OCI-LY7 (cell line): ENCODE data around the gene NSUN7. TPM values are rescaled to one million over a fixed set of nuclear protein-coding genes. Genes with fewer than 3 reads are reported as not detected.

ENCODE experiments used
- BruUV-seq: library from RNA; stranded (reverse); fragments of 400-500 nt; replicated peaks from 2 replicates; lab custom pipeline; 2021; lab: Mats Ljungman, UMichigan
- CTCF ChIA-PET: fragments of 300-600 bp; sonication (Branson Sonifier 250); formaldehyde crosslinking; loops from one replicate; lab custom pipeline; 2022; ENCODE audit warnings: antibody characterized with exemption; ENCODE audit not compliant: unreplicated experiment; lab: Charles Lee
- POLR2A ChIA-PET: fragments of 300-600 bp; sonication (Branson Sonifier 250); formaldehyde crosslinking; loops from one replicate; lab custom pipeline; 2022; ENCODE audit warnings: antibody characterized with exemption; lab: Charles Lee
- DNase-seq: peaks from one replicate; pipeline ENCODE4 v3.0.0-alpha.2; 2015; ENCODE audit warnings: low spot score
- H2AFZ ChIP-seq: fragments of 200-600 bp; sonication (generic), shearing (Covaris generic); 2 replicates; pipeline ENCODE4 v1.6.1; 2014; ENCODE audit warnings: mild to moderate bottlenecking, antibody characterized with exemption, low read length, moderate library complexity
- H3K27ac ChIP-seq: fragments of 200-600 bp; sonication (generic); 2 replicates; pipeline ENCODE4 v1.5.1; 2014; ENCODE audit warnings: mixed run types, low read depth, mild to moderate bottlenecking, moderate library complexity, low read length, inconsistent platforms; ENCODE audit not compliant: poor library complexity, severe bottlenecking
- H3K36me3 ChIP-seq: fragments of 200-600 bp; sonication (generic); 2 replicates; pipeline ENCODE4 v1.6.1; 2014; ENCODE audit warnings: mild to moderate bottlenecking, antibody characterized with exemption, low read length, moderate library complexity, mixed read lengths; ENCODE audit not compliant: insufficient read depth
- H3K4me1 ChIP-seq: fragments of 200-600 bp; sonication (generic); 2 replicates; pipeline ENCODE4 v1.5.1; 2014; ENCODE audit warnings: mild to moderate bottlenecking, low read length; ENCODE audit not compliant: insufficient read depth, poor library complexity, severe bottlenecking
- H3K4me2 ChIP-seq: fragments of 200-600 bp; sonication (generic); 2 replicates; pipeline ENCODE4 v1.6.1; 2014; ENCODE audit warnings: mild to moderate bottlenecking, low read length
- H3K4me3 ChIP-seq: fragments of 200-600 bp; sonication (generic); 2 replicates; pipeline ENCODE4 v1.5.1; 2014; ENCODE audit warnings: mild to moderate bottlenecking, low read depth, low read length; ENCODE audit not compliant: poor library complexity, severe bottlenecking
- H3K79me2 ChIP-seq: fragments of 200-600 bp; sonication (generic); 2 replicates; pipeline ENCODE4 v1.6.1; 2016; ENCODE audit warnings: low read depth, mild to moderate bottlenecking, low read length, moderate library complexity, mixed read lengths; ENCODE audit not compliant: insufficient read depth
- H3K9me2 ChIP-seq: fragments of 200-600 bp; sonication (generic); 2 replicates; pipeline ENCODE4 v1.6.1; 2016; ENCODE audit warnings: mild to moderate bottlenecking, low read length, mixed read lengths; ENCODE audit not compliant: insufficient read depth
- H3K9me3 ChIP-seq: fragments of 200-600 bp; sonication (generic); 2 replicates; pipeline ENCODE4 v1.6.1; 2014; ENCODE audit warnings: mild to moderate bottlenecking, mixed run types, low read length, mixed read lengths
- H4K20me1 ChIP-seq: fragments of 200-600 bp; sonication (generic); 2 replicates; pipeline ENCODE4 v1.6.1; 2014; ENCODE audit warnings: mild to moderate bottlenecking, antibody characterized with exemption, low read length, moderate library complexity, mixed read lengths; ENCODE audit not compliant: insufficient read depth
- EZH2phosphoT487 ChIP-seq: fragments of 200-600 bp; sonication (generic); IDR thresholded peaks from 2 replicates; pipeline ENCODE4 v1.6.1; 2018; ENCODE audit warnings: low read depth, borderline replicate concordance, mild to moderate bottlenecking, mixed run types, antibody characterized with exemption, low read length, moderate library complexity, mixed read lengths
- intact Hi-C: fragments of 100-400 bp; cut with micrococcal nuclease; formaldehyde crosslinking; loops from one replicate; pipeline ENCODE4 v1.10.0; 2022; ENCODE audit not compliant: unreplicated experiment
- total RNA-seq, 2 experiments: library from RNA; depleted of rRNA in 1 of 2; stranded (reverse); fragments of >200 nt in 1 of 2; shearing (Covaris generic) in 1 of 2; gene quantifications; 2 replicates each; pipeline ENCODE4 v1.2.3, GENCODE V29; 2014 to 2022
- TF ChIP-seq, protein P1 (sequence below): fragments of 200-600 bp; sonication (generic); conservative IDR thresholded peaks from 2 replicates; pipeline ENCODE4 v1.5.1; 2014; ENCODE audit warnings: mild to moderate bottlenecking, antibody characterized with exemption, low read length, moderate library complexity, mixed read lengths

NSUN7 gene
- total RNA-seq, 2 experiments from 2014 or later, result 0.13 TPM; not detected in 1

DNA sequence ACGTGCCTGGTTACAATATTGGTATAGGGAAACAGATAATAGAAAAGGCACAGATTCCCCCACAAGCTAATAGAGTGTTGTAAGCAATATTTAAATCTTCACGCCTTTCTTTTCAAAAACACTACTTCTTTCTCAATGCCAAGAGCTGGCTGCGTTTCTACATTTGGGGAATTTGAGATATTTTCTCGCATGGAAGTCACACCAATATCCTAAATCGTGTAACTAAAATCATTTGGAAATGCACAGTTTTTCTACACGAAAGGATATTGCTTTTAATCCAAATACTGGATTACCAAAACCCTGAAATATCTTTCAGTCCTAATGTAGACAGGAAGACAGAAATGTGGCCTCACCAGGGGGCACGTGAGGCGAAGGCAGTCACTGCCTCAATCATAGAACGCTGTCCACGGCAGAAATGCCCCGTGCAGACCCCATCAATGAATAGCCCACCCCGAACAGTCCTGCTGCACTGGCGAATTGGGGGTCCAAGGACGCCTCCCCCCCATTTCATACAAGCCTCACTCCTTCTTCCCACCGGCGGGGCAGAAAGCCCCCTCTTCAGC lies 106.6 kb downstream of the NSUN7 start:
- ChIA-PET CTCF (no interaction called here), POLR2A (interaction anchor here (0.6 to 1.0 kb wide), 2 partner anchors 16 to 27 kb away, joined by 3 read pairs; no protein-coding TSS in a partner anchor)
- H3K27ac ChIP-seq, result no peak overlapping the region
- H3K9me3 ChIP-seq, result no peaks in the 10 kb centered on the region
- no peaks in the 10 kb centered on the region for H3K79me2 ChIP-seq
- no TSS peak for BruUV-seq
- no peak for DNase-seq
- H2AFZ ChIP-seq, result peak overlapping the region; percentile 65; the same call in 1 of the 2 replicates
- no peak for TF ChIP-seq EZH2phosphoT487
- TF ChIP-seq, protein P1, sequence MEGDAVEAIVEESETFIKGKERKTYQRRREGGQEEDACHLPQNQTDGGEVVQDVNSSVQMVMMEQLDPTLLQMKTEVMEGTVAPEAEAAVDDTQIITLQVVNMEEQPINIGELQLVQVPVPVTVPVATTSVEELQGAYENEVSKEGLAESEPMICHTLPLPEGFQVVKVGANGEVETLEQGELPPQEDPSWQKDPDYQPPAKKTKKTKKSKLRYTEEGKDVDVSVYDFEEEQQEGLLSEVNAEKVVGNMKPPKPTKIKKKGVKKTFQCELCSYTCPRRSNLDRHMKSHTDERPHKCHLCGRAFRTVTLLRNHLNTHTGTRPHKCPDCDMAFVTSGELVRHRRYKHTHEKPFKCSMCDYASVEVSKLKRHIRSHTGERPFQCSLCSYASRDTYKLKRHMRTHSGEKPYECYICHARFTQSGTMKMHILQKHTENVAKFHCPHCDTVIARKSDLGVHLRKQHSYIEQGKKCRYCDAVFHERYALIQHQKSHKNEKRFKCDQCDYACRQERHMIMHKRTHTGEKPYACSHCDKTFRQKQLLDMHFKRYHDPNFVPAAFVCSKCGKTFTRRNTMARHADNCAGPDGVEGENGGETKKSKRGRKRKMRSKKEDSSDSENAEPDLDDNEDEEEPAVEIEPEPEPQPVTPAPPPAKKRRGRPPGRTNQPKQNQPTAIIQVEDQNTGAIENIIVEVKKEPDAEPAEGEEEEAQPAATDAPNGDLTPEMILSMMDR, result no peak
- intact Hi-C loops, result no loop called here
- H3K9me2 ChIP-seq, result no peaks in the 10 kb centered on the region
- H3K36me3 ChIP-seq, result no peaks in the 10 kb centered on the region
- H3K4me3 ChIP-seq, result peak overlapping the region; percentile 71
- no peaks in the 10 kb centered on the region for H4K20me1 ChIP-seq
- H3K4me1 ChIP-seq, result peaks cover 31% of the 10 kb centered on the region
- H3K4me2 ChIP-seq, result peak overlapping the region; percentile 76

GRCh38 chr4:40856840-40857362 lies 107.1 kb downstream of the NSUN7 start:
- Histone ChIP-seq H3K9me2 (no peaks in the 10 kb centered on the region), H3K4me3 (peak overlapping the region; percentile 71), H3K79me2 (no peaks in the 10 kb centered on the region), H3K4me2 (peak overlapping the region; percentile 76), H4K20me1 (no peaks in the 10 kb centered on the region), H2AFZ (peak overlapping the region; percentile 65; the same call in 1 of the 2 replicates), H3K9me3 (no peaks in the 10 kb centered on the region), H3K27ac (no peak overlapping the region), H3K4me1 (peaks cover 31% of the 10 kb centered on the region), H3K36me3 (no peaks in the 10 kb centered on the region)
- no TSS peak for BruUV-seq
- TF ChIP-seq, protein P1, result no peak
- TF ChIP-seq EZH2phosphoT487, result no peak
- intact Hi-C loops, result no loop called here
- ChIA-PET CTCF (no interaction called here), POLR2A (interaction anchor here (1.0 kb wide), 1 partner anchor 16 kb away, joined by 3 read pairs; no protein-coding TSS in a partner anchor)
- DNase-seq, result peak; percentile 79

DNA sequence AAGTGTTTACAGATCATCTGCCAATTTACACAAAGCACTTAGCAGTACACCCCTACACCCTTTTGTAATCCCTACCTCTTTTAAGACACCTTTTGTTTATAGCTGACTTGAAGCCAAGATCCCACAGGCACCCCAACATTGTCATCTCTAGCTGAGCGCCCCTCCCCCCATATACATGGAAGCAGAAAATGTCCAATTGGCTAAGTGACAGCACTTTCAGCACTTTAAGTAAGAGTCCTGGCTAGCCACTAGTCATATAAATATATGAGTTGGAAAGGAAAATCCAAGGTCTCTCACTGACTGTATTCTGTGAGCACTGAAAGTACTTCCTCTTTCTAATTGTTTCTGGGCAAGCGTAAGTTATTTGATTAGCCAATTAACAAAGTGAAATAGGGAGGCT lies 108.2 kb downstream of the NSUN7 start:
- peak overlapping the region; percentile 43 for H3K4me2 ChIP-seq
- ChIA-PET POLR2A (interaction anchor here (1.0 to 1.3 kb wide), 3 partner anchors 9 to 13 kb away, joined by 3 to 4 read pairs (median 3); no protein-coding TSS in a partner anchor), CTCF (no interaction called here)
- H3K9me3 ChIP-seq, result no peaks in the 10 kb centered on the region
- no TSS peak for BruUV-seq
- H3K27ac ChIP-seq, result no peak overlapping the region
- no peaks in the 10 kb centered on the region for H4K20me1 ChIP-seq
- intact Hi-C loops, result no loop called here
- H3K4me3 ChIP-seq, result no peak overlapping the region
- H3K79me2 ChIP-seq, result no peaks in the 10 kb centered on the region
- H3K36me3 ChIP-seq, result no peaks in the 10 kb centered on the region
- peak; percentile 32 for DNase-seq
- peaks cover 31% of the 10 kb centered on the region for H3K4me1 ChIP-seq
- no peak for TF ChIP-seq EZH2phosphoT487
- TF ChIP-seq, protein P1, result no peak
- no peaks in the 10 kb centered on the region for H3K9me2 ChIP-seq
- no peak overlapping the region for H2AFZ ChIP-seq
